Activated CD4-positive, alpha-beta T cell treated with anti-CD3 and anti-CD28 coated beads, Interleukin-2, Interleukin-4, amounts not matched to agents 100 ng/mL and 50 ng/mL, durations not matched to agents 16 hours and 8 hours (primary cell): ENCODE data around the gene TUFT1.

Source experiments
- DNase-seq: peaks from one replicate; pipeline ENCODE4 v3.0.0-alpha.2; 2020; ENCODE audit warnings: low spot score

The TUFT1 gene, protein sequence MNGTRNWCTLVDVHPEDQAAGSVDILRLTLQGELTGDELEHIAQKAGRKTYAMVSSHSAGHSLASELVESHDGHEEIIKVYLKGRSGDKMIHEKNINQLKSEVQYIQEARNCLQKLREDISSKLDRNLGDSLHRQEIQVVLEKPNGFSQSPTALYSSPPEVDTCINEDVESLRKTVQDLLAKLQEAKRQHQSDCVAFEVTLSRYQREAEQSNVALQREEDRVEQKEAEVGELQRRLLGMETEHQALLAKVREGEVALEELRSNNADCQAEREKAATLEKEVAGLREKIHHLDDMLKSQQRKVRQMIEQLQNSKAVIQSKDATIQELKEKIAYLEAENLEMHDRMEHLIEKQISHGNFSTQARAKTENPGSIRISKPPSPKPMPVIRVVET

DNA sequence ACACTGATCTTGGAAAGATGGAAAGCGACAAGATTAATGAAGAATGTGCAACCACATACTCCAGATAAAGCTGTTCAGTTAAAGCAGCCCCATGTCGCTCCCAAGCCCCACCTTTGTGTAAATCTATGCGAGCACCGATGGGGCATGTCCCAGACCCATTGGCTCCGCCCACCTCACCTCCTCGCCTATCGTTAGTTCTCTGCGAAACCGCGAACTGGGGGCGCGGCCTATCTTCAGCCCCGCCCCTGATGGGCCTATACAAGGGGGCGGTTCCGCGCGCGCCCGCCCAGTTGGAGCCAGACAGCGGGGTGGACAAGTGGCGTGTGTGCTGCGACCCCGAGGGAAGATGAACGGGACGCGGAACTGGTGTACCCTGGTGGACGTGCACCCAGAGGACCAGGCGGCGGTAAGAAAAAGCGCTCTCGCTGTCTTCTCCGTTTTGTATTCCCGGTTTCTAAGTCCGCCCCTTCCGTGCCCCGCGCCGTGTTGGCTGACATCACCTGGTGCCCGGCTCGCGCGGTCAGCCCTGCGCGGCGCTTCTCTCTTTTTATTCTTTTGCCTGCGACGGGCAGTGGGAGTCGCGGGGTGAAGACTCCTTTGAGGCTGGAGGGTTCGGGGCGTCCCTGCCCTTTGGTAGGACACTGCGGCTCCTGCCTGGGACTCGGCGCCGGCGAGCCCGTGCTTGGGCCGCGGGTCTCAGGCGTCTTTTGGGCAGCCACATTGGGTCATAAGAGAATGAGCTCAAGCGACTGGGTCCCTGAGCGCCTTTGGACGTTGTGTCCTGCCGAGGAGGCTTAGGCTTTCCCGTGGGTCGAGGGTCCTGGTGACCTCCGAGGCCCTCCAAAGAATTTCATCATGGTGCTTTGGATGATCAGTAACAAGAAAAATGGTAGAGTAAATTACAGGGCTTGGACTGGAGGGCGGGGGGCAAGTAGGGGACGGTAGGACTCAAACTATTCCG, at the start of gene TUFT1:
TSS of gene TUFT1 (plus strand) at position 289 of the 961 bp plus-strand sequence. CDS start at position 347, 58 bp downstream.
- peak; percentile 90 for DNase-seq

DNA sequence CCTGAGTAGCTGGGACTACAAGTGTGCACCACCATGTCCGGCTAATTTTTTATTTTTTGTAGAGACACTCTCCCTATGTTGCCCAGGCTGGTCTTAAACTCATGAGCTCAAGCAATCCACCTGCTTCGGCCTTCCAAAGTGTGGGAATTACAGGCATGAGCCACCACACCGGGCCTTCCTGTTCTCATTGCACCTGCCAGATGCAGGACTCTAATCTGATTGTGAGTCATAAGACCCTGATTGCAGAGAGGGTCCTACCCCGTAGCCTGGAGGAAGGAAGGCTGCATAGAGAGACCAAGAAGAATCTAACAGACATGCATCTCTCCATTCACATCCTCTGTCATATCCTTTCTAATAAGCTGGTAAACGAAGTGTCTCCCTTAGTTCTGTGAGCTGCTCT, 48.5 kb upstream of the TUFT1 start:
- DNase-seq, result no peak

DNA sequence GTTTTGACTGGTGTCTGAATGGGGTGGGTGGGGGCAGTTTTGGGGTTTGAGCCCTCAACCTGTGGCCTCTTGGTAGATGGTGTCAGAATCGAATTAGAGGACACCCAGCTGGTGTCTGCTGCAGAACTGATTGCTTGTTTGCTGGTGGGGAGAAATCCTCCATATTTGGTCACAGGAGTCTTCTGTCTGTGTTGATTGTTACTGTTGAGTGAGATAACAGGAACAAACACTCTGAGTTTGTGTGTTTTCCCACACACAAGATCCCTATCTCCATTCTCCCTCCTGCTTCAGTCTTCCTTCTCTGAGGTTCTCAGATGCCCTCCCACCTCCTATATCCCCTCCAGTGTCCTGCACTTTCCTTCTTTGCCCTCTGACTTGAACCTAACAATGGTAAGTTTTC, 48.0 kb upstream of the TUFT1 start:
- no peak for DNase-seq

DNA sequence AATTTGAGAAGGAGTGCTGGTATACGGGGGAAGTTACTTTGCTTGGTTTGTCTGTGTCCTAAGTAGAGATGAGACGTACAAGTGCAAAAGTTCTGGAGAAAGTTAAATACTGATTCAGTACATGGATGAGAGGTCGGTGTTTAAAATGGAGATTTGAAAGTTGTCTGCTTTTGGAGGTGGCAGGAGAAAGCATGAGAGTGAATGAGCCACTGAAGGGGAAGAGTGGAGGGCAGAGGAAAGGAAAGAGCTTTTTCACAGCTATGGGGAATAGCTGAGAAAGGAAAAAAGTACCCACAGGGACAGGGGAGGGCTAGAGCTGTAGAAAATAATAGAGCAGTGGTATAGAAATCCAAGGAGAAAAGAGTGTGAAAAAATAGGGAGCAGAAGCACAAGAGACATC, 47.1 kb upstream of the TUFT1 start:
- no peak for DNase-seq

DNA sequence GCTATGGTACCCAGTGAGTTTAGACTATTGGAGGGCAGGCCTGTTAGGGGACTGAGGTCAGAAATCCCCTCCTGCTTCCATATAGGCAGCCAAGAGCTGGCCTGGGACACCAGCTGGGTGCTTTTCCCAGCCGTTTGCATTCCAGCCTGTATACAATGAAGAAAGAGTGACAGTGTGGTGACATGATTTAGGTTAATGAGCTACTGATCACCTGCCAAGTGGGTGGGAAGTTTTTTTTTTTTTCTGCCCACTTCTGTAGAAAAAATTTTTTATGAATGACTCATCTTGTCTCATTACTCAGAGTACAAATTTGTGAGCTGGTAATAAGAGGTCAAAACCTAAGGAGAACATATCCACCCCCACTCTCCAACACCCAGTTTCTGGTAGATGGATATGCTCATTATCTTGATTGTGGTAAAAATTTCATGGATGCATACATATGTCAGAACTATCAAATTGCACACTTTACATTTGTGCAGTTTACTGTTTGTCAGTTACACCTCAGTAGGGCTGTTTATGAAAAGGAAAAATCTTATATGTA, 45.3 kb upstream of the TUFT1 start:
- DNase-seq, result no peak

DNA sequence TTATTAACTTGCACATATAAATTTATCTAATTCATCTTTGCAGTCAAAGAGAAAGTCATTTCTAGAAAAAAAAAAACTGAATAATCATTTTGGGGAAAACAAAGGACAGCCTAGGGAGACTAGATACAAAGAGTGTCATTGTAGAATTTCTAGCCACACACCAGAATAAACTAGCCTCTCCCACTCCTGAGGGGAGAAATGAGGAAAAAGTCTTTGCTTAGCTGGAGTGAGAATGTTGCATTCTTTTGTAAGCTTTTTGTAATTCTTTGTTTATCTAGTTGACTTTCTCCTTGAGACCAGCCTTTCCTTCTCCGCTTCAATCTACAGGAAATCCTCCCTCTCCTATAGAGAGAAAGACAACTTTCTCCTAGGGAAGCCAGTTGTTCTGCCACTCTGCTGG, 44.8 kb upstream of the TUFT1 start:
- no peak for DNase-seq

DNA sequence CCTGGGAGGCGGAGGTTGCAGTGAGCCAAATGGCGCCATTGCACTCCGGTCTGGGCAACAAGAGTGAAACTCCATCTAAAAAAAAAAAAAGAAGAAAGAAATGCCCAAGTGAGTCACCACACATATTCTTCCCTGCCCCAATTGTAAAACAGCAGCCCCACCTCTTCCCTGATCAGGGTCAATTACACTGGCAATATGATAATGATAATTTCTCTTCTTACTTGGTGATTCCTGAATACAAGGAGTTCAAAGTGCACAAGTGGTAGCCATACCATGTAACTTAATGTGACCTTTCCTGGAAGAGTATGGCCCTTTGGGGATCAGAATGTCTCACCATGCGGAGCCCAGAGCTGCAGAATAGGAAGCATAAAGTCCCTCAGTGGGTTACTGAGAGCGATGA, 40.7 kb upstream of the TUFT1 start:
- DNase-seq, result no peak

DNA sequence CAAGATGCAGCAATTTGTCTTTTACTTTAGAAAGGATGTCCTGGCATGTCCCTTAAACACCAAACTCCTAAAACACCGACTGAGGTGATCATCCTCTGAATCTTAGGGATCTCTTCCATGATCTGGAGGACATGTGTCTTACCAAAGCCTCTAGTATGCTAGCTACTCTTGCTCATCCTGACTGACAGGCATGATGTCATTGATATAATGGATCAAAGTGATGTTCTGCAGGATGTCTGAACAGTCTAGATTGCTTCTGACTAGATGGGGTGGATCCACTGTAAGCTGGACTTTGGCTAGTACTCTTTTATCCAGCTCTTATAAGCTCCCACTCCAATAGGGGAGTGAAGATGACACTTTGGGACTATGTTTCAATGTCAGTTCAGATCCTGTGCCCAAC, 40.2 kb upstream of the TUFT1 start:
- DNase-seq, result no peak

DNA sequence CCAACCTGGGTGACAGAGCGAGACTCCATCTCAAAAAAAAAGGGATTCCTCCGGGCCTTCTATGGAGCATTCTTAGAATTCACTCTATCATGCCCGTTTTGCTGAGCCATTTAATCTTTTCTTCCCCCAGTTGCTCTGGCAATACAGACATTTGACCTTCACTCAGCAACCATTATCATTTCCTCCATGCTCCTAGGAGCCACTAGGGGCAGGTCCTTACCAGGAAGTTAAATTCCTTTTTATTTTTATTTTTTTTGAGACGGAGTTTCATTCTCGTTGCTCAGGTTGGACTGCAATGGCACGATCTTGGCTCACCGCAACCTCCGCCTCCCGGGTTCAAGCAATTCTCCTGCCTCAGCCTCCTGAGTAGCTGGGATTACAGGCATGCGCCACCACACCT, 38.6 kb upstream of the TUFT1 start:
- DNase-seq, result no peak

DNA sequence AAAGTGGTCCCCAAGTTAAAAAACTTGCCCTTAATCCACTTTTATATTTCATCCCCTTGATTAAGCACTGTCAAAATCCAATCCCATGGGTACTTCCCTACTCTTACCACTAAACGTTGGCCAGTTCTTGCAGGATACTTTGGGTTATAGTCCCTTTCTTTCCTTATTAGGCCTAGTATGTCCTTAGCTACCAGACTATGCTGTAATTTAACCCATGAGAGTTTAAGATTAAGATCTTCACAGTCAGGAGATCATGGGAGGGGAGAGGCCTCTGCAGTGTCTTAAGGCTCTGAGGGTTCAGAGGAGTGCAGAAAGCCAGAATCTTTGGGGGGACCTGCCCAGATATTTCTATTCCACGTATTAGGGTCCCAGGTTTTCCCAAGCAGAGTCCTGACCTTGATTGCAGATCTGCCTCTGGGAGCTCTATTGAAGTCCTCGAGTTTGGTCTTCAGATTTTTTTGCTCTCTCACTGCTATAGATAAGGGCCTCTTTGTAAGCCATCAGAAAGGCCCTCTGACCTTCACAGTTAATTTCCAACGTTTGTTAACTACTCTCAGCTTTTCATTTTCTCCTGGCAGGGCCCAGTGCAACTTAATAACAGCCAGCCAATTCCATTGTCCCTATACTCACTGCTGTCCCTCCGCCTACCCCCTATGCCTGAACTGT, 37.9 kb upstream of the TUFT1 start:
- no peak for DNase-seq

DNA sequence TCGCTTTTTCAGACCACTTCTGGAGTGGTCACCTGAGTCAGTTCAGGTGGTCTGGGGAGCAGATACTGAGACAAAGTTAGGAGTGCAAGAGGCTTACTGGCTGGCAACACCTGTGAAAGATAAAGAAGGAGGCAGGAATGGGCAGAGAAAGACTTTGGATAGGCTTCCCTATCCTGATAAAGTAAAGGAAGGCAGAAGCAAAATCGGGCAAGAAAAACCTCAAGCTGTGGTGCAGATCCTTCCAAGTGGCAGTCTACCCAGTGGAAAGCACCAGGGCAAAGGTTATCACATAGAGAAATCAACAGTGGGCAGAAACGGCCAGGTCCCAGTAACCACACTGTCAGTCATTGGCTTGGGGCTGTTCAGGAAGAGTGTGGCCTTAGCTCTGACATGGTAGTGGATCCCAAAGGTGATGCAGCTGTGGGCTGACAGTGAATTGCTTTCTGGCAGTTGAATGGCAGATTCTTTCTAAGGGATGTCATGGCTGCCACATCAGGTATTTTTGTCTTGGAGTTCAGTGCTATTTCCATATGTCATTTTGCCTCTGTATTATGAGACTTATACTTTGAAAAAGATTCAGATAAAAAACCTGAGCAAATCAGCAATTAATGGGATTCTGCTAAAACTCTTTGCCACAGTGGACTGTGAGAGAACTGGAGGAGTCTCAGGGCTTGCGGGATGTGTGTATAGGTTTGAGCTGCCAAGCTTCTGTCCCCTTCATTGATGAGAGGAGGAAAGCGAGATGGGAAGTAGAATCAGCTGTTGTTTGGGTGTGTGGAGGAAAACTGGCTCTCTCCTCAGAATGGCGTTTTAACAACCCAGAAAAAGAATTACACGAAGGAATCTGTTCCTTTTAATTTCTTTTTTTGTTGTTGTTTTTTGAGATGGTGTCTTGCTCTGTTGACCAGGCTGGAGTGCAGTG, 37.0 kb upstream of the TUFT1 start:
- DNase-seq, result no peak

DNA sequence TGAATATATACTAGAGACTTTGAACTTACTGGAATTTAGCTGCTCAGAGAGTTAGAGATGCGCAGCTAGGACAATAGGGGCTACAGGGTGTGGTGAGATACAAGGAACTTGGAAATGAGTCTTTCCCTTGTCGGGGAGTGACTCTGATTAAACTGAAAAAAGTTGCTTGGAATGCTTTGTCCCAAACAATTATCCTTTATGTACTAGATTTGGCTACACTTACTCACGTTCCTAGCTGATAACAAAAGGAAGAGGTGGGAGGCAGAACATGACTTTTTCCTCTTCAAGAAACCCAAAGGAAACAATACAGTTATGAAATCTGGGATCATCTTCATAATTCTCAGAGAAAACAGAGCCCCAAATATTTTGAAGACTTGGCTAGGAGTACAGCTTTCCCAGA, 35.9 kb upstream of the TUFT1 start:
- DNase-seq, result no peak

DNA sequence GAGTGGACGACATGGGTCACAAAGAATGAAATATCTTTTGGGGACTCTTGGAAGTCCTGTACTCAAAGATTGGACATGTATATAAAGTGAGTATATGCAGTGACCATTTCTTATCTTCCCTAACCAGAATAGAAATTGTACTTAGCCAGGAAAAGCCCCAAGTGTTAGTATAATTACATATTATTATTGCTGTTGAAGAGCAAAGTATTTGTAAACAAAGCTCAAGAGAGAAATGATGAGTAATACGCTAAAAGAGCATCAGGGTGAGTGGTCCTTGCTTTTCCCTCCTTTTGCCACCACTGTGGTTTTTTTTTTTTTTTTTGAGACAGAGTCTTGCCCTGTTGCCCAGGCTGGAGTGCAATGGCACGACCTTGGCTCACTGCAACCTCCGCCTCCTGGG, 35.4 kb upstream of the TUFT1 start:
- no peak for DNase-seq

DNA sequence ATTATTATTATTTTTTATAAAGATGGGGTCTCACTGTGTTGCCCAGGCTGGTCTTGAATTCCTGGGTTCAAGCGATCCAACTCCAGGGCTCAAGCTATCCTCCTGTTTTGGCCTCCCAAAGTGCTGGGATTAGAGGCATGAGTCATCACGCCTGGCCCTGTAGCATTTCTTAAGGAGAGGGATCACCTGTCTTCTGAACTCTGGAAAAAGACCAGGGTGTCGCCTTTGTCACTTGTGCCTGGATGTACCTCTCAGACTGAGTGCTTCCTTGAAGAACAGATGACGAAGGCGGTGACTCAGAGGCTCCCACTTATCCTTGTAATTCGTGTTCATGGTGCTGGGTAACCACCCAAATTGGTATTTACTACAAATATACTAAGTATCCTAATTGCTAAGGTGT, 31.3 kb upstream of the TUFT1 start:
- no peak for DNase-seq

DNA sequence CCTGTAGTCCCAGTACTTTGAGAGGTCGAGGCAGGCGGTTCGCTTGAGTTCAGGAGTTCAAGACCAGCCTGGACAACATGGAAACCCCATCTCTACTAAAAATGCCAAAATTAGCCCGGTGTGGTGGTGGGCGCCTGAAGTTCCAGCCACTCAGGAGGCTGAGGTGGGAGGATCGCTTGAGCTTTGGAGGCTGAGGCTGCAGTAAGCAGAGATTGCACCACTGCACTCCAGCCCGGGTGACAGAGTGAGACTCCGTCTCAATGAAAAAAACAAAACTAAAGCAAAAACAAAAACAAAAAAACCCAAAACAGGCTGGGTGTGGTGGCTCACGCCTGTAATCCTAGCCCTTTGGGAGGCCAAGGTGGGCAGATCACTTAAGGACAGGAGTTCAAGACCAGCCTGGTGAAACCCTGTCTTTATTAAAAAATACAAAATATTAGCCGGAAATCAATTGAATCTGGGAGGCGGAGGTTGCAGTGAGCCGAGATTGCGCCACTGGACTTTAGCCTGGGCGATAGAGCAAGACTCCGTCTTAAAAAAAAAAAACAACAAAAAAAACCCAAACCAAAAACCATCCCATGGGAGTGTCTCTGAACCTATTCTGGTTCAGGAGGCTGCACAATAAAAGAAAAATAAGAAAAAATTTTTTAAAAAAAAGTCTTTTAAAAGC, 30.6 kb upstream of the TUFT1 start:
- DNase-seq, result no peak

DNA sequence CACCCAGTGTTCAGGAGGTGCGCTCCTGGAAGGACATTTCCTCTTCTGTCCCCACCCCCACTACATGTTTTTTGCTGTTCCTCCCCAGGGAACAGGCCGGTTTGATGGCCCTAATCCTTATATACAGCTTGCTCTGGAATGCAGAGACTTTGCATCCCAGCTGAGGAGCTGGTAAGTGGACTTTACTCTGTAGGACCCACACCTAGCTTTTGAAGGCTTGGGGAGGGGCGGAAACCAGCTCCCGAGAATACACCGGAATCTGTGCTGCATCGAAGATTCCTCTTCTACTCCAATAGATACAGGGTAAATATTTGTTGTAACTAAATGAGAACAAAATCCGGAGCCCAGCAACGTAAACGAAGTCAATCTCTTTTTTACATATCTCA, 30.1 kb upstream of the TUFT1 start:
- DNase-seq, result no peak

DNA sequence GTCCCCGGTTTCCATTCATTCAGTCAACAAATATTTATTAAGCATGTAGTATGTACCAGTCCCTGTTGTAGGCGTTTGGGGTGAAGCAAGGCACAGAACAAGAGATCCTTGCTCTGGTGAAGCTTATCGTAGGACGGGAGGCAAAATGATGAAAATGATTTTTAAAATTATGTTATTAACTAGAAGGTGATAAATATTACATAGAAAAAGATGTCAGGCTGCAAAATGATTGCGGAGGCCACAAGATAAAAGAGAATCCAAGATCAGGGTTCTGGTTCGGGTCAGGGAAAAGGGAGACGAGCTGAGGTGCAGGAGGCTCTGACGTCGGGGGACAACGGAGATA, 29.5 kb upstream of the TUFT1 start:
- no peak for DNase-seq

DNA sequence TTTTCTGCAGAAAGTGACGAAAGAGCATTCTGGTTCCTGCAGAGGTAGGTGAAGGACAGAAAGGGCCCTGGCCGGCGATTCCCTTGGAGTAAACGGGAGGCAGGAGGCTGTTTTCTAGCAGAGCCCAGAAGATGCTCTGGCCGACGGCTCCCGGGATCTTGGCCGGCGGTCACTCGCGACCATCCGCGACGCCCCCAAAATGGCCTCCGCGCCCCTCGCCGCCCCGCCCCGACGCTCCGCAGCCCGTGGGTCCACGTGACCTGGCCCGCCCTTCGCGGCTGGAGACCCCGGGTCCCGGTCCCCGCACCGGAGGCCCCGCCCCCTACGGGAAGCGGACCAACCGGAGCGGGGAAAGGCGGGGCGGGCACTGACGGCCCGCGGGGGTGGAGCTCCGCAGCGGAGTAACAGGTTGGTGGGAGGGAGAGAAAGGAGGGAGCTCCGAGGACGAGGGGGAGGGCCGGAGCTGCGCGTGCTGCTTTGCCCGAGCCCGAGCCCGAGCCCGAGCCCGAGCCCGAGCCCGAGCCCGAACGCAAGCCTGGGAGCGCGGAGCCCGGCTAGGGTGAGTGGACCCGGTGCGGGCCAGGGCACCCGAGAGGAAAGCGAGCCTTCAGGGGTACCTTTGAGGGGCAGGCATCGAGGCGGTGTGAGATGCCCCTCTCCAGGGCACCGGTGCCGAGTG, 29.0 kb upstream of the TUFT1 start, which contains the start of gene CGN:
TSS of gene CGN (plus strand) at position 431 of the 679 bp plus-strand sequence. CDS start 7,133 bp downstream, outside the sequence.
- peak; percentile 84 for DNase-seq

DNA sequence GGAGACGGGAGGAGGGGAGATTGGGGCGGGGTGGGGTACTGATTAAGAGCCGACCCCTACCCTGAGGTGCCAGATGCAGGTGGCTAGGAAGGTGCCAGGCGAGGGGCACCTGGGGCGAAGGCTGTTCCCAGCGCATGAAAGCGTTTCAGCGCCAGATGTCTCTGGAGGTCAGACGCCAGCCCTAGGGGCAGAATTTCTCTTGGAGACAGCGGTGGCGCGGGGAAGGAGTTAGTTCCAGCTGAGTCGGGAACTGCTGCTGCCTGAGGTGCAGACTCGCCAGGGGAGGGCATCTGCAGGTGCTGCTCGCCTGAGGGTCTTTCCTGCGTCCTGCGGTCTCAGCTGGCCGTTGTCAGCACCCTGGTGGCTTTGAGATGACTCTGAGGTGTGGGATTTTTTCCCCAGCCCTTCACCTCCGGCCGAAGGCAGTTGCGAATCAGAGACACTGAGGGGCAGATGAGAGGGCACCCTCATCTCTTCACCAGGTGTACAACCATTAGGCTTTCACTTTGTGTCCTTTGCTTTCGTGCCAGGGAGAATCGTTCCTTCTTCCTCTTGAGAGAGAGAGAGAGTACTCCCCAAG, 28.4 kb upstream of the TUFT1 start:
- DNase-seq, result no peak

DNA sequence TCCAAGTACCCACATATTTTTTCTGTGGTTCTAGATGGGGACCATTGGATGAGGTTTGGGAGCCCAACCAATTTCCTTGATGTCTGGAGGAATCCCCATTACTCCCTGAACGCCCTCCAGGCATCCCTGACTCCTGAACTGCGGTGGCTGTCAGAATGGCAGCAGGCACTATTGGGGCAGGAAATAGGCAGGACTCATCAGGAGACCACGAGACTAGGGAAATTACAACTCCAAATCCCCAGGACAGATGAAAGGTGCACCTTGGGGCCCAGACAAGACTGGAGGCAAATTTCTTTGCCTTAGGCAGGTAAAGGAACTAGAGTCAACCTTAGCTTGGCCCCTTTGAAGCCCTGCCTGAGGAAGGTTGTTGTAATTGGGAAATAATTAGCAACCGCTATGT, 27.8 kb upstream of the TUFT1 start:
- DNase-seq, result no peak
